ENCODE results near the gene IL25.

DNA sequence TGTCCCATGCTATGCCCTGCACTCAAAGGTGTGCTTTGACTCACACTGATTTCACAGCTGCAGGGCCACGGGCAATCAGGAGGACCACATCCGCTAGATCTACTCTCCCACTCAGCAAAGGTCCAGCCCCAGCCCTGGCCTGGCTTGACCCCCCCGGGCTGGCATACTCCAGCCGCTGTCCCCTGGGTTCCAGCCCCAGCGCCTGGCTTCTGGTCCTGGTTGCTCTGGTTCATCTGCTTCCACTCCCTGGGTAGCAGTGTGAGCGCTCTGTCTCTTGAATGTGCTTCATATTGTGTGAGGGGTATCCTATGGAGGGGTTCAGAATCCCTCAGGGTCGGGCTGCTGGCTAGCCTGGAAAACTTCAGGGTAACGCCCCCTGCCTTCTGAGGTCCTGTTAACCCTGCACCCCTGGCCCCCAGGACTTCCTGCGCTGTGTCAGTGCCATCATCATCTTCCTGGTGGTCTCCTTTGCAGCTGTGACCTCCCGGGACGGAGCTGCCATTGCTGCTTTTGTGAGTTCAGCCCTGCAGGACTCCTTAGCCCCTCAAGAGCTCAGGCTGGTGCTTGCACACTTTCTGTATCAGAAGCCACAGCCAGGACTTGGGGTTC lies 6.1 kb downstream of the IL25 start:
- TF ChIP-seq, protein P1, sequence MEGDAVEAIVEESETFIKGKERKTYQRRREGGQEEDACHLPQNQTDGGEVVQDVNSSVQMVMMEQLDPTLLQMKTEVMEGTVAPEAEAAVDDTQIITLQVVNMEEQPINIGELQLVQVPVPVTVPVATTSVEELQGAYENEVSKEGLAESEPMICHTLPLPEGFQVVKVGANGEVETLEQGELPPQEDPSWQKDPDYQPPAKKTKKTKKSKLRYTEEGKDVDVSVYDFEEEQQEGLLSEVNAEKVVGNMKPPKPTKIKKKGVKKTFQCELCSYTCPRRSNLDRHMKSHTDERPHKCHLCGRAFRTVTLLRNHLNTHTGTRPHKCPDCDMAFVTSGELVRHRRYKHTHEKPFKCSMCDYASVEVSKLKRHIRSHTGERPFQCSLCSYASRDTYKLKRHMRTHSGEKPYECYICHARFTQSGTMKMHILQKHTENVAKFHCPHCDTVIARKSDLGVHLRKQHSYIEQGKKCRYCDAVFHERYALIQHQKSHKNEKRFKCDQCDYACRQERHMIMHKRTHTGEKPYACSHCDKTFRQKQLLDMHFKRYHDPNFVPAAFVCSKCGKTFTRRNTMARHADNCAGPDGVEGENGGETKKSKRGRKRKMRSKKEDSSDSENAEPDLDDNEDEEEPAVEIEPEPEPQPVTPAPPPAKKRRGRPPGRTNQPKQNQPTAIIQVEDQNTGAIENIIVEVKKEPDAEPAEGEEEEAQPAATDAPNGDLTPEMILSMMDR (IDR thresholded peaks at IDR 0.05 in 2 of 3, conservative IDR thresholded peaks at IDR 0.05 in 1 of 3; ENCODE audit: control insufficient read depth in 2 of 3, extremely low read depth in 1 of 3, insufficient read depth in 1 of 3, low read depth in 3 of 3, low read length in 3 of 3), result no peak
- TF ChIP-seq GABPA (IDR thresholded peaks at IDR 0.05; ENCODE audit: low read depth) (no peak), EZH2 (IDR thresholded peaks at IDR 0.05; ENCODE audit: borderline replicate concordance, control insufficient read depth, low read depth, low read length) (no peak), CREB1 (IDR thresholded peaks at IDR 0.05; ENCODE audit: low read depth) (no peak), SMC3 (IDR thresholded peaks at IDR 0.05; ENCODE audit: borderline replicate concordance, low read length) (no peak)

All from GM12878 (cell line).